H9 (cell line): ENCODE data around the gene NDC80. TPM values are rescaled to one million over a fixed set of nuclear protein-coding genes. Genes with fewer than 3 reads are reported as not detected.

ENCODE experiments used
- DNase-seq: peaks from one replicate; pipeline ENCODE4 v3.0.0-alpha.2; 2017
- H2AFZ ChIP-seq: one replicate; pipeline ENCODE4 v1.6.1; 2013; ENCODE audit warnings: mild to moderate bottlenecking, low read length, control low read depth, moderate library complexity
- H2AK5ac ChIP-seq: 2 replicates; pipeline ENCODE4 v1.6.1; 2013; ENCODE audit warnings: low read length, control low read depth, mixed read lengths; ENCODE audit not compliant: insufficient read length
- H2BK120ac ChIP-seq: one replicate; pipeline ENCODE4 v1.6.1; 2013; ENCODE audit warnings: low read depth, mild to moderate bottlenecking, low read length, control low read depth, inconsistent platforms; ENCODE audit not compliant: poor library complexity, severe bottlenecking
- H2BK12ac ChIP-seq: 2 replicates; pipeline ENCODE4 v1.6.1; 2013; ENCODE audit warnings: low read length, control low read depth, mixed read lengths, low read depth; ENCODE audit not compliant: insufficient read length
- H2BK15ac ChIP-seq: 2 replicates; pipeline ENCODE4 v1.6.1; 2013; ENCODE audit warnings: low read depth, low read length, control low read depth
- H2BK20ac ChIP-seq: one replicate; pipeline ENCODE4 v1.6.1; 2013; ENCODE audit warnings: low read depth, mild to moderate bottlenecking, low read length, control low read depth, inconsistent platforms; ENCODE audit not compliant: poor library complexity, severe bottlenecking
- H2BK5ac ChIP-seq: 2 replicates; pipeline ENCODE4 v1.6.1; 2013; ENCODE audit warnings: low read length, control low read depth, mixed read lengths; ENCODE audit not compliant: insufficient read length
- H3K14ac ChIP-seq: 2 replicates; pipeline ENCODE4 v1.6.1; 2013; ENCODE audit warnings: low read length, control low read depth; ENCODE audit not compliant: insufficient read depth
- H3K18ac ChIP-seq: 2 replicates; pipeline ENCODE4 v1.6.1; 2013; ENCODE audit warnings: low read depth, mild to moderate bottlenecking, mixed read lengths, low read length, control low read depth; ENCODE audit not compliant: insufficient read length
- H3K23ac ChIP-seq: 2 replicates; pipeline ENCODE4 v1.6.1; 2013; ENCODE audit warnings: low read length, control low read depth, mixed read lengths, low read depth; ENCODE audit not compliant: insufficient read length
- H3K23me2 ChIP-seq: 2 replicates; pipeline ENCODE4 v1.6.1; 2013; ENCODE audit warnings: low read depth, mild to moderate bottlenecking, mixed read lengths, low read length, control low read depth; ENCODE audit not compliant: insufficient read length, poor library complexity, severe bottlenecking
- H3K27ac ChIP-seq: 2 replicates; pipeline ENCODE4 v1.5.1; 2013; ENCODE audit warnings: low read length, control low read depth, mixed read lengths, low read depth; ENCODE audit not compliant: insufficient read length
- H3K27me3 ChIP-seq: 2 replicates; pipeline ENCODE4 v1.6.1; 2013; ENCODE audit warnings: low read length, control low read depth, inconsistent platforms; ENCODE audit not compliant: insufficient read depth
- H3K4ac ChIP-seq: 2 replicates; pipeline ENCODE4 v1.6.1; 2013; ENCODE audit warnings: low read depth, mild to moderate bottlenecking, control low read depth, inconsistent platforms, low read length, moderate library complexity
- H3K4me1 ChIP-seq: 2 replicates; pipeline ENCODE4 v1.6.1; 2013; ENCODE audit warnings: low read length, control low read depth, inconsistent platforms; ENCODE audit not compliant: insufficient read depth
- H3K4me2 ChIP-seq: 2 replicates; pipeline ENCODE4 v1.6.1; 2013; ENCODE audit warnings: low read length, control low read depth, mixed read lengths; ENCODE audit not compliant: insufficient read length, insufficient read depth
- H3K56ac ChIP-seq: 2 replicates; pipeline ENCODE4 v1.6.1; 2013; ENCODE audit warnings: low read depth, mild to moderate bottlenecking, mixed read lengths, low read length, control low read depth; ENCODE audit not compliant: insufficient read length
- H3K79me1 ChIP-seq: 2 replicates; pipeline ENCODE4 v1.6.1; 2013; ENCODE audit warnings: low read depth, mild to moderate bottlenecking, moderate library complexity, low read length, control low read depth, inconsistent platforms; ENCODE audit not compliant: insufficient read depth, poor library complexity, severe bottlenecking
- H3K79me2 ChIP-seq: 2 replicates; pipeline ENCODE4 v1.6.1; 2013; ENCODE audit warnings: low read length, control low read depth, inconsistent platforms; ENCODE audit not compliant: insufficient read depth
- H3K9ac ChIP-seq: 2 replicates; pipeline ENCODE4 v1.6.1; 2013; ENCODE audit warnings: low read length, control low read depth, mixed read lengths; ENCODE audit not compliant: insufficient read length; ENCODE audit errors: extremely low read depth
- H3K9me3 ChIP-seq: one replicate; pipeline ENCODE4 v1.6.1; 2013; ENCODE audit warnings: low read depth, low read length, inconsistent platforms; ENCODE audit not compliant: control insufficient read depth
- H3T11ph ChIP-seq: one replicate; pipeline ENCODE4 v1.6.1; 2013; ENCODE audit warnings: mild to moderate bottlenecking, low read length, control low read depth, inconsistent platforms
- H4K20me1 ChIP-seq: one replicate; pipeline ENCODE4 v1.6.1; 2013; ENCODE audit not compliant: control insufficient read depth, insufficient read length, insufficient read depth
- H4K5ac ChIP-seq: 2 replicates; pipeline ENCODE4 v1.6.1; 2013; ENCODE audit warnings: low read depth, mild to moderate bottlenecking, mixed read lengths, low read length, control low read depth; ENCODE audit not compliant: insufficient read length
- H4K8ac ChIP-seq: replicated peaks from 2 replicates; pipeline ENCODE4 v1.6.1; 2013; ENCODE audit warnings: low read length, control low read depth, mixed read lengths, low read depth; ENCODE audit not compliant: insufficient read length
- H4K91ac ChIP-seq: 2 replicates; pipeline ENCODE4 v1.6.1; 2013; ENCODE audit warnings: low read depth, mild to moderate bottlenecking, moderate library complexity, mixed read lengths, low read length, control low read depth; ENCODE audit not compliant: insufficient read length
- H3K27ac Mint-ChIP-seq, 3 experiments: 2 replicates in 2 of 3; 3 replicates in 1 of 3; pipeline ENCODE4 v1.8.0; 2020 to 2021; ENCODE audit warnings: mixed read lengths in 3 of 3, mild to moderate bottlenecking in 1 of 3, moderate library complexity in 1 of 3
- H3K27me3 Mint-ChIP-seq: 2 replicates; pipeline ENCODE4 v1.8.0; 2021; ENCODE audit warnings: low read depth, mild to moderate bottlenecking, moderate library complexity, mixed read lengths
- H3K36me3 Mint-ChIP-seq, 3 experiments: 2 replicates in 2 of 3; 3 replicates in 1 of 3; pipeline ENCODE4 v1.8.0; 2020 to 2021; ENCODE audit warnings: low read depth in 3 of 3, mixed read lengths in 3 of 3; ENCODE audit not compliant: insufficient read depth in 1 of 3
- H3K4me1 Mint-ChIP-seq, 2 experiments: 2 replicates each; pipeline ENCODE4 v1.8.0; 2020; ENCODE audit warnings: mixed read lengths in 2 of 2
- H3K4me3 Mint-ChIP-seq, 2 experiments: 2 replicates in 1 of 2; 3 replicates in 1 of 2; pipeline ENCODE4 v1.8.0; 2020 to 2021; ENCODE audit warnings: mild to moderate bottlenecking in 2 of 2, mixed read lengths in 2 of 2, moderate library complexity in 1 of 2
- H3K9me3 Mint-ChIP-seq, 2 experiments: 2 replicates in 1 of 2; 3 replicates in 1 of 2; pipeline ENCODE4 v1.8.0; 2020; ENCODE audit warnings: mild to moderate bottlenecking in 2 of 2, mixed read lengths in 2 of 2, moderate library complexity in 1 of 2
- CTCF ChIP-seq: fragments of 200-600 bp; sonication (generic); conservative IDR thresholded peaks from 3 replicates; pipeline ENCODE4 v1.8.0; 2021; ENCODE audit warnings: antibody characterized with exemption, mild to moderate bottlenecking
- WGBS: extraction: QIAGEN DNeasy Blood & Tissue Kit; methylation state at CpG from one replicate; pipeline ENCODE4 v1.1.7; 2013; ENCODE audit warnings: missing lambda C conversion rate, low lambda C conversion rate, mixed read lengths; ENCODE audit not compliant: insufficient read length; ENCODE audit errors: extremely low coverage; 5-methylcytosine and 5-hydroxymethylcytosine counted together
- total RNA-seq: library from RNA; stranded (reverse); gene quantifications from 2 replicates; pipeline ENCODE4 v1.2.1, GENCODE V29; 2021

The NDC80 gene
- total RNA-seq, 1 experiment from 2014 or later = 39.5 TPM

- no peak for DNase-seq
- H3K79me2 ChIP-seq = peaks cover 8% of the 10 kb centered on the region; the same call in 1 of the 2 replicates
- peaks cover 3 to 6% (median 3%) of the 10 kb centered on the region in 3 experiments for H3K36me3 Mint-ChIP-seq
- no peak overlapping the region for H3K23ac ChIP-seq
- no peak overlapping the region for H4K8ac ChIP-seq
- no peaks in the 10 kb centered on the region for H3K9me3 ChIP-seq
- H3K4me3 Mint-ChIP-seq = peak overlapping the region; percentile 92 to 94
- H3K14ac ChIP-seq = peak overlapping the region; percentile 72
- peak overlapping the region; percentile 75 for H3K4me2 ChIP-seq
- H2AK5ac ChIP-seq = no peak overlapping the region
- H3K18ac ChIP-seq = no peak overlapping the region
- no peak overlapping the region for H3T11ph ChIP-seq
- H3K9me3 Mint-ChIP-seq = peaks cover 0 to 2% of the 10 kb centered on the region in 2 experiments; a peak in 2 of 5 replicates
- no peak overlapping the region for H2BK20ac ChIP-seq
- H3K27me3 Mint-ChIP-seq = peaks cover 37% of the 10 kb centered on the region
- H3K27ac Mint-ChIP-seq = peak overlapping the region in 2 of 3 experiments; percentile 83 to 94; a peak in 3 of 7 replicates
- H3K23me2 ChIP-seq = peaks cover 11% of the 10 kb centered on the region
- H4K91ac ChIP-seq = no peak overlapping the region
- no peak overlapping the region for H4K5ac ChIP-seq
- H2BK5ac ChIP-seq = no peak overlapping the region
- H2BK120ac ChIP-seq = no peak overlapping the region
- no peak overlapping the region for H3K56ac ChIP-seq
- no peak; the same call in 2 of the 3 replicates for TF ChIP-seq CTCF
- H3K4ac ChIP-seq = no peak overlapping the region
- H3K27me3 ChIP-seq = peaks cover 17% of the 10 kb centered on the region; the same call in 1 of the 2 replicates
- peaks cover 27 to 30% of the 10 kb centered on the region in 2 experiments for H3K4me1 Mint-ChIP-seq
- no peak overlapping the region for H2BK12ac ChIP-seq
- no CpG with 5 or more reads among the region's 37 CpGs for WGBS
- H4K20me1 ChIP-seq = no peaks in the 10 kb centered on the region
- H2AFZ ChIP-seq = no peak overlapping the region
- H3K79me1 ChIP-seq = no peaks in the 10 kb centered on the region
- H3K27ac ChIP-seq = no peak overlapping the region
- H3K9ac ChIP-seq = peak overlapping the region; percentile 69
- no peak overlapping the region for H2BK15ac ChIP-seq
- H3K4me1 ChIP-seq = peaks cover 2% of the 10 kb centered on the region; the same call in 1 of the 2 replicates
These were observed 84.5 kb downstream of the NDC80 start for GRCh38 chr18:2655954-2656236.
